Cardiac fibroblast (primary cell): ENCODE measurements around the gene CACNA2D3.

Experiments used
- DNase-seq, 2 donors: peaks; one replicate each; pipeline versions ENCODE4 v3.0.0 to v3.0.0-alpha.2; 2010; ENCODE audit warnings: low read depth in 2 of 2
- H3K4me3 ChIP-seq, 2 donors: replicated peaks in 1 of 2; 1 replicate in 1 of 2; 2 replicates in 1 of 2; pipeline ENCODE4 v1.5.1; 2011; ENCODE audit warnings: low read depth in 2 of 2, low read length in 2 of 2, mild to moderate bottlenecking in 2 of 2, moderate library complexity in 1 of 2
- CTCF ChIP-seq: IDR thresholded peaks from one replicate; pipeline ENCODE4 v1.5.1; 2011; ENCODE audit warnings: low read depth, mild to moderate bottlenecking, low read length, inconsistent platforms

The CACNA2D3 gene

DNA sequence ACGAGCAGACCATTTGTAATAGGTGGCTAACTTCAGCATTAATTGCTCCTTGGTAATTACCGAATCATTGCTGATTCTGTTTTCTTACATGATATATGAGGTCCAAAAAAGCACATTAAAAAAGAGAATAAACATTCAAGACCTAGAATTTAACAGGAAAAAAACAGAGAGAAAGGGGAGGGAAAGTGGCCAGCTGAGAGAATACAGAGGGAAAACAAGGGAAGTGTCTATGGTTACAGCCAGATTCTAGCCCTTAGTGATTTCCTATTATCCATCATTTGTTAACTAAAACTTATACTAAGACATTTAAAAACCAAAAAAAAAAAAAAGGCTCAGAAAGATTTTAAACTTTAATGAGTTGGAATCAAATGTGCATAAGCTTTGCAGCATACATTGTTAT, 636.8 kb downstream of the CACNA2D3 start:
- H3K4me3 ChIP-seq, result no peak overlapping the region
- DNase-seq, result no peak
- no peak for TF ChIP-seq CTCF

DNA sequence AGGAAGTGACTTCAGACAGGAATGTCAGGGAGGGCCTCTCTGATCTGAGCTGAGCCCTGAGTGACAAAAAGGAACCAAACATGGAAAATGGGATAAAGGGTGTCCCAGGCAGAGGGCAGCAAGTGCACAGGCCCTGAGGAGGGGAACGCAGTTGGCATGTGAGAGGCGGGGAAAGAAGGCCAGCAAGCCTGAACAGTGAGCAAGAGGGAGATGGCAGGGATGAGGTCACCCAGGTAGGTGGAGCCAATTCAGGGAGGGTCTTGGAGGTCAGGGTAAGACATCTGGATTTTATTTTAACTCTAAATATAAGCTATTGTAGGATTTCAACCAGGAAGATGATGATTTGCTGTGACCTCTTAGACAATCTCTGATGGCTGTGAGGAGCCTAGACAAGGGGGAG, 637.8 kb downstream of the CACNA2D3 start:
- no peak for TF ChIP-seq CTCF
- DNase-seq, result no peak
- no peak overlapping the region for H3K4me3 ChIP-seq

GRCh38 chr3:54761637-54762036, 639.3 kb downstream of the CACNA2D3 start:
- no peak for TF ChIP-seq CTCF

GRCh38 chr3:54764911-54765310, 642.6 kb downstream of the CACNA2D3 start:
- DNase-seq, result no peak
- no peak overlapping the region for H3K4me3 ChIP-seq
- TF ChIP-seq CTCF, result no peak

More at GRCh38 chr3:54761637-54762036, 639.3 kb downstream of the CACNA2D3 start:
- DNase-seq, result no peak
- H3K4me3 ChIP-seq, result no peak overlapping the region

DNA sequence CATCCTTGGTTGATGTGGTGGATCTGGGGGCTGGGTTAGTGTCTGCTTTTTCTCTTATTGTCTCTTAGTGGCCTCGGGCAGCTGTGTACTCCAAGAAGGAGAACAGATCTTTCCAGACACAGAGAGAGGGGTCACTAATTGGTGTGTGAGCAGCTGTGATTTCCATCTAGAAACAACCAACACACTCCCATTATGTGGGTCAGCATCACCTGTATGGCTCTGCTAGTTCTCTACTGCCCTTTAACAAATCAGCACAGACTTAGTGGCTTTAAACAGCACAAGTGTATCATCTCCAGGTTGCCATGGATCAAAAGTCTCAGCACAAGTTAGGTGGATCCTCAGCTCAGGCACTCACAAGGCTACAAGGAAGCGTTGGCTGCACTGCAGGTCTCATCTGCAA, 648.7 kb downstream of the CACNA2D3 start:
- TF ChIP-seq CTCF, result no peak
- H3K4me3 ChIP-seq, result no peak overlapping the region
- no peak for DNase-seq

DNA sequence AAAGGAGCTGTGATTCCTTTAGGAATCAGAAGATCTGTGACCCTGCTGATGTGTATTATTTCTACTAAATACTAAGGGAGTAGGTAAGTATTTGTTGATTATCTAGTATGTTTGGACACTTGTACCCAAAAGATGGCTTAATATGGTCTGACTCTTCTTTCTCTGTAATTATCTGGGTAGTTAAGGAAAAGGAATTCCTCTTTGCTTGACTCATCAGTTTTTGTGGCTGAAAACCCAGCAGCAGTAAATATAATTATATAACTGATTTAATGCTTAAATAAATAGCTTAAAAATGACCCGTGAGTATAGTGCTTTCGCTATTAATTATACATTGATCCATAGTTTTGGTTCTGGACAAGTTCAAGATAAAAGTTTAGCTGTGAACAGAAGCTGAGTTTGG, 649.7 kb downstream of the CACNA2D3 start:
- no peak for TF ChIP-seq CTCF
- DNase-seq, result no peak
- H3K4me3 ChIP-seq, result no peak overlapping the region

DNA sequence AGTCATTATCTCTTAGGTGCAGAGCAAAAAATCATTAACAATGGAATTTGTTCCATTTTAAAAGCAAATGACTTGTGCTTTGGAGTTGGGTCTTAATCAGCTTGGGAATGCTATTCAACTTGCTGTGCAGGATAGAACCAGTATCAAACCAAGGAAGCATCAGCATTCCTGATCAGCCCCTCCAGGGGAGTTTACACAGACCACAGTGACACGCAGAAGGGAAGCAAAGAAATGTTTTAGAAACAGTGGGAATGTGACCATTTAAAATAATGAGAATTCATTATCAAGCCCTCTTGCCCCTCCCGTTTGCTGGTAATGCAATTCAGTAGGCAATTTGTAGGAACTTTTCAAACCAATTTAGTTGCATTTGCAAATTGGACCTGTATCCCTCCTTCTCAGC, 650.4 kb downstream of the CACNA2D3 start:
- TF ChIP-seq CTCF, result no peak
- H3K4me3 ChIP-seq, result no peak overlapping the region
- DNase-seq, result no peak
